AG04449 (cell line): Measurements from ENCODE around the gene KIAA0040.

Experiments
- CTCF ChIA-PET: fragments of 350-600 bp; formaldehyde crosslinking; extraction: SDS; loops from one replicate; lab custom pipeline; 2021; ENCODE audit warnings: antibody characterized with exemption; lab: Yijun Ruan, JAX
- POLR2A ChIA-PET: fragments of 400-600, 350-600 bp; formaldehyde crosslinking; extraction: SDS; loops from one replicate; lab custom pipeline; 2020; ENCODE audit warnings: antibody characterized with exemption, inconsistent platforms; lab: Yijun Ruan, JAX
- DNase-seq: peaks from one replicate; pipeline ENCODE4 v3.0.0-alpha.2; 2010; ENCODE audit warnings: low read depth, low spot score
- H3K4me3 ChIP-seq: 2 replicates; pipeline ENCODE4 v1.5.1; 2011; ENCODE audit warnings: low read depth, mild to moderate bottlenecking, control low read depth, low read length
- TF ChIP-seq, protein P1 (sequence below): IDR thresholded peaks from one replicate; pipeline ENCODE4 v1.5.1; 2011; ENCODE audit warnings: mild to moderate bottlenecking, moderate library complexity, low read length, control low read depth, inconsistent platforms; ENCODE audit not compliant: insufficient read depth; ENCODE audit errors: missing control alignments

KIAA0040 gene

DNA sequence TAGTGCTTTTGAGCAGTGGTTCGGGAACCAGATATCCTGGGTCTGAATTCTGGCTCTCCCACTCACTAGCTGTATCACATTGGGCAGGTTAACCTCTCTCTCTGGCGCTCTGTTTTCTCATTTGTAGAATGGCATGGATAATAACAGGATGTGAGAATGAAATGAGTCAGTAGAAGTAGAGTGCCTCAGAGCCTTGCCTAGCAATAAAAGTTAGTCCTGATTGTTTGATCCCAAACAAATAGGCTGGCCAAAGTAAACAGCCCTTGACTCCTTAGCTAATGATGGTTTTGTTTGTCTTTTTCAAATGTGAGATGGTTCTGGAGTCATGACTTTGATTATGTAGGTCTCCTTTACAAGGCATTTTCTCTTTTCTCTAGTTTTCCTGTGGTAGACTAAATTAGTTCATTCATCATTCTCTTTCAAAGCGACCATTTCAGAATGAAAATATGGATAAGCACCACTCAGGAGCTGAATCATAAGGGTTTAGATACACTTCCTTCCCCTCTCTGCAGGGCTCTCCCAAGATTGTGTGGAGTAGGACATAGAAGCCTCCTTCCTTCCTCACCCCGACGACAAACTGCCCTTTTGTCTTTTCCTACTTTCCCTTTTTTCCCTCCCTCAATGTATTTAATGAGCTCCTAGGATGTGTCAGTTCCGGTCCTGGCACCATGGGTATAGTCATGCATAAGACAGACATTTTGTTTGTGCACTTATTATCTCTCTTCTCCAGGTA lies 23.1 kb downstream of the KIAA0040 start:
- POLR2A ChIA-PET = no interaction called here
- CTCF ChIA-PET = interaction anchor here (1.5 to 1.6 kb wide), 2 partner anchors 10 to 15 kb away, joined by 4 read pairs; no protein-coding TSS in a partner anchor

DNA sequence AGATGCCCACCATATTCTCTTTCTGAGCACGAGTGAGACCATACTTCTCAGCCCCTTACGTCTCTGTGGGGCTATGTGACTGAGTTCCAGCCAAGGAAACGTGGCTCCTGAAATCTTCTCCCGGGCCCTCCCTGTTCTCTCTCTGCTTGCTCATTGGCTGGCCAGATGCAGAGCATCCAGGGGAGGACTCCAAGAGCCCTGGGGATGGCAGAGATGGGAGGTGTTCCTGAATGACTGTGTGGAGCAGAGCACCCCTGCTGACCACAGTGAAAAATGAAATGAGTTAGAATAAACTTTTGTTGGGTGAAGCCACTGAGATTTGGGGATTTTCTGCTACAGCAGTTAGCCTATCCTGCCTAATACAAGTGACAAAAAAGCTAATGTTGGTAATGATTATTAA lies 23.8 kb downstream of the KIAA0040 start:
- ChIA-PET POLR2A (no interaction called here), CTCF (interaction anchor here (1.6 kb wide), 1 partner anchor 14 kb away, joined by 4 read pairs; no protein-coding TSS in a partner anchor)
- TF ChIP-seq, protein P1, sequence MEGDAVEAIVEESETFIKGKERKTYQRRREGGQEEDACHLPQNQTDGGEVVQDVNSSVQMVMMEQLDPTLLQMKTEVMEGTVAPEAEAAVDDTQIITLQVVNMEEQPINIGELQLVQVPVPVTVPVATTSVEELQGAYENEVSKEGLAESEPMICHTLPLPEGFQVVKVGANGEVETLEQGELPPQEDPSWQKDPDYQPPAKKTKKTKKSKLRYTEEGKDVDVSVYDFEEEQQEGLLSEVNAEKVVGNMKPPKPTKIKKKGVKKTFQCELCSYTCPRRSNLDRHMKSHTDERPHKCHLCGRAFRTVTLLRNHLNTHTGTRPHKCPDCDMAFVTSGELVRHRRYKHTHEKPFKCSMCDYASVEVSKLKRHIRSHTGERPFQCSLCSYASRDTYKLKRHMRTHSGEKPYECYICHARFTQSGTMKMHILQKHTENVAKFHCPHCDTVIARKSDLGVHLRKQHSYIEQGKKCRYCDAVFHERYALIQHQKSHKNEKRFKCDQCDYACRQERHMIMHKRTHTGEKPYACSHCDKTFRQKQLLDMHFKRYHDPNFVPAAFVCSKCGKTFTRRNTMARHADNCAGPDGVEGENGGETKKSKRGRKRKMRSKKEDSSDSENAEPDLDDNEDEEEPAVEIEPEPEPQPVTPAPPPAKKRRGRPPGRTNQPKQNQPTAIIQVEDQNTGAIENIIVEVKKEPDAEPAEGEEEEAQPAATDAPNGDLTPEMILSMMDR = no peak
- DNase-seq = no peak
- no peak overlapping the region for H3K4me3 ChIP-seq

More for the DNA sequence above, 23.1 kb downstream of the KIAA0040 start:
- H3K4me3 ChIP-seq = no peak overlapping the region
- no peak for DNase-seq
- TF ChIP-seq, protein P1 = no peak

DNA sequence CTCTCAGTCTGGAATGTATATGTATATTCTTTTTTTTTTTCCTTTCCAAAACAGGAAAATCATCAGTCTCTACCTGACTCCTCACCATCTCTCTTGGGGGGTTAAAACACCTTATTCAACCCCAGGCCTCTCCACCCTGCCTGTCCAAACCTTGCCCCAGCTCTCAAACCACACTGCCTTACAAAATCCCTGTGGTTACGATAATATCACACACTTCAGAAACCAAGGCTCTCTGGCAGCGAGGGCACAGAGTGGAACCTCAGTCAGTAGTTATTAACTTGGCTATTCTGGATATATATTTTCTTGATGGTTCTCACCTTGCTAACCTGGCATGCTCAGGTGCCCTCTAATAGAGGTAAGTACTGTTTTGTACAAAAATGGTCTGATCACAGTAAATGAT lies 24.7 kb downstream of the KIAA0040 start:
- CTCF ChIA-PET = interaction anchor here (10.7 kb wide), 1 partner anchor 17 kb away, joined by 59 read pairs; no protein-coding TSS in a partner anchor

DNA sequence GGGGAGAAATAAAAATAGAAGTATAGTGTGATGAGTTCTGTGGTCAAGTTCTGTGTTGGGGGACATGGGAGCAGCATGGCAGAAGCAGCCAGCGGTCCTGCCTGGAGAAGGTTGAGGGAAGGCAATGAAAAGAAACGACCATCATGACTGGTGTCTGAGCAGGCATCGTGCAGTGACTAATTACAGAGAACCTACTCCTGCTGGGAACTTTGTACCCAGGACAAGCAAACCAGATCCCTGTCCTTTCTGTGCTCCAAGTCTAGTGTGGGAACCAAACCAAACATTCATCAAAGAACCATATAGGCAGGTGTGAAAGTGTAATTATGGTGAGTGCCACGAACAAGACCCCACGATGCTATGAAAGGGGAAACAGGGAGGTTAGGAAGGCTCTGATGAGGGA lies 25.8 kb downstream of the KIAA0040 start:
- POLR2A ChIA-PET = no interaction called here
- DNase-seq = no peak
- TF ChIP-seq, protein P1 = no peak

More for the DNA sequence above, 24.7 kb downstream of the KIAA0040 start:
- TF ChIP-seq, protein P1 = no peak
- no peak for DNase-seq
- H3K4me3 ChIP-seq = no peak overlapping the region
- POLR2A ChIA-PET = no interaction called here

DNA sequence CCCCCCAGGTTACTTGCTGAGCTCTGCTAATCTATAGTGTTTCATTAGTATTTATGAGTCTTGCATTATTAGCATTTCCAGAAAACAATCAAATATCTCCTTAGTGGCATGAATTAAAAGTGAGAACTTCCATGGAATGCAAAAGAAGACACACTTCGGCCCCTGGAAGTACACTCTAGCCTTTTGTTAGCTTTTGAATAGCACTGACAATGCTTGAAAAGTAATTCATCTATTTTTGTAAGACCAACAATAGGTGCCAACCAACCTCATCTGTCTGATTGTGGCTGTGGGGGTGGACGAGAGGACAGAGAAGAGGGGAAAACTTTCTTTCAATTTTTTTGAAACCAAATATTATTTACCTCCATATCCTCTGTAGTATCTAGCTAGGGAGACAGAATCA lies 27.8 kb downstream of the KIAA0040 start:
- no peak overlapping the region for H3K4me3 ChIP-seq
- ChIA-PET CTCF (interaction anchor here (1.4 to 10.7 kb wide), 3 partner anchors 9 to 154 kb away, joined by 3 to 59 read pairs (median 11); no protein-coding TSS in a partner anchor), POLR2A (no interaction called here)
- TF ChIP-seq, protein P1 = no peak
- no peak for DNase-seq

More for the DNA sequence above, 25.8 kb downstream of the KIAA0040 start:
- CTCF ChIA-PET = interaction anchor here (10.7 kb wide), 1 partner anchor 16 kb away, joined by 59 read pairs; no protein-coding TSS in a partner anchor
- H3K4me3 ChIP-seq = no peak overlapping the region

DNA sequence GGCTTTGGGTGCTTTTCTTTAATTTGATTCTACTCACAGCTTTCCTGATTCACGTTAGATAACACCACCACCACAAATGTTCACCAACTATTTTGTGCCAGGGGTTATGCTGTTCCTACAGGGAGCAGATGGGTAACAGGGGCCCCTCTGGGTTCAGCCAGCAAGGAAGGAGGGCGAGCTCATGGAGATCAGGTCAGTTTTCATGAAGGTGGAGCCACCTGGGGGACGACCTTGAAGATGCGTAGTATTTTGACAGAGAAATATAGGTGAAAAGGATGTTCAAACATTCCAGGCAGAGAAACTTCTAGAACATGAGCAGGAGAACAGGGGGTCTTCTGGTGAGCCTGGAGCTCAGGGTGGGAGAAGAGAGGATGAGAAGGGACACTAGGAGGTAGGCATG lies 28.9 kb downstream of the KIAA0040 start:
- no peak for DNase-seq
- no peak overlapping the region for H3K4me3 ChIP-seq
- CTCF ChIA-PET = interaction anchor here (0.9 to 10.7 kb wide), 3 partner anchors 9 to 155 kb away, joined by 3 to 59 read pairs (median 6); no protein-coding TSS in a partner anchor
- POLR2A ChIA-PET = no interaction called here
- TF ChIP-seq, protein P1 = no peak
